Measurements from ENCODE around the gene IPO11. TPM values are rescaled to one million over a fixed set of nuclear protein-coding genes. Genes with fewer than 3 reads are reported as not detected.

IPO11 gene
- total RNA-seq, 1 experiment from 2014 or later, result 38.4 TPM

GRCh38 chr5:62579761-62580160 is 167.2 kb downstream of the IPO11 start:
- H3K4me3 ChIP-seq, result no peak overlapping the region
- no peaks in the 10 kb centered on the region for H3K27me3 ChIP-seq
- H3K9me3 ChIP-seq (replicated peaks), result no peaks in the 10 kb centered on the region
- no peaks in the 10 kb centered on the region for H3K4me1 ChIP-seq
- H3K36me3 ChIP-seq, result peaks cover 11% of the 10 kb centered on the region
- DNase-seq, result no peak
- no peak overlapping the region for H3K27ac ChIP-seq

DNA sequence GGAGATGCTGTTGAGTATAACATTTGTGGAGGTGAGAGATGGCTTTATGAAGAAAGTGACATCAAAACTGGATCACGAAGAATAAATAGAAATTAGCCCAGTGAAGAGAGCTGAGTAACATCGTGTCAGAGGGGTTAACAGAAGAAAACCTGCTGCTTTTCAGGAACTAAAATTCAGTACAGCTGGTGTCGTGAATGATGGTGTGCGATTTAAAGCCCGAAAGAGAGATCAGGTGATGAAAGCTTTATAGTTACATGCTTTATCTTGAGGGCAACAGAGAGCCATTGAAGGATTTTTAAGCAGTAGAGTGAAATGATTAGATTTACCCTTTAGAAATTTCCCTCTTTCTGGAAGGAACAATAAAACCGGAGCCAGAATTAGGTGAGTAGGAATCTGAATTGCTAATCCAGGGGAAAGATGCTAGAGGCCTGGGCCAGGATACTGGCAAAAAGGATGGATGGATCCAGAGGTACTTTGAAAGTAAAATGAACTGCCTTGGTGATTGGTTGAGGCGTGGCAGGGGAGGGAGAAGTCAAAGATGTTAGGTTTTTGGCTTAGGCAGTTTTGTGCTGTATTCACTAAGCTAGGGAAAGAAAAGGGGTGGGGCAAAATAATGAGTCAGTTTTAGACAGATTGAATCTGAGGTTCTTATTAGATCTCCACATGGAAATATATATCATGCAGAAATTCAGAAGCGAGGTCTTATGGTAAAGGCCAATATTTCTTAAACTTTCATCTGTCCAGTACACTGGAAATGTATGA is 169.5 kb downstream of the IPO11 start:
- H3K9me3 ChIP-seq (replicated peaks), result no peaks in the 10 kb centered on the region
- peaks cover 9% of the 10 kb centered on the region; the same call in 1 of the 2 replicates for H3K36me3 ChIP-seq
- no peaks in the 10 kb centered on the region for H3K4me1 ChIP-seq
- H3K4me3 ChIP-seq, result no peak overlapping the region
- H3K27ac ChIP-seq, result no peak overlapping the region
- DNase-seq, result no peak
- H3K27me3 ChIP-seq, result no peaks in the 10 kb centered on the region

DNA sequence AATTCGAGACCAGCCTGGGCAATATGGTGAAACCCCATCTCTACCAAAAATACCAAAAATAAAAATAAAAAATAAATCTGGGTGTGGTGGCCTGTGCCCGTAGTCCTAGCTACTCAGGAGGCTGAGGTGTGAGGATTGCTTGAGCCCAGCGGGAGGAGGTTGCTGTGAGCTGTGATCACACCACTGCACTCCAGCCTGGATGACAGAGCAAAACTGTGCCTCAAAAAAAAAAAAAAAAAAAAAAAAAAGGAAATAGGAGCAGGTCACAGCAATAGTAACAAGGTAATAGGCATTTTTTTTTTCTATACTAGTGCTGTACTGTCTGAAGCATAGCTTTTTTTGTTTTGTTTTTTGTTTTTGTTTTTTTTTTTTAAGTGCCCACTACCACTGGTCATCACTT is 171.8 kb downstream of the IPO11 start:
- H3K9me3 ChIP-seq (replicated peaks), result no peaks in the 10 kb centered on the region
- no peaks in the 10 kb centered on the region for H3K4me1 ChIP-seq
- no peak overlapping the region for H3K4me3 ChIP-seq
- no peak for DNase-seq
- no peaks in the 10 kb centered on the region for H3K27me3 ChIP-seq
- no peak overlapping the region for H3K27ac ChIP-seq
- H3K36me3 ChIP-seq, result peaks cover 9% of the 10 kb centered on the region; the same call in 1 of the 2 replicates

DNA sequence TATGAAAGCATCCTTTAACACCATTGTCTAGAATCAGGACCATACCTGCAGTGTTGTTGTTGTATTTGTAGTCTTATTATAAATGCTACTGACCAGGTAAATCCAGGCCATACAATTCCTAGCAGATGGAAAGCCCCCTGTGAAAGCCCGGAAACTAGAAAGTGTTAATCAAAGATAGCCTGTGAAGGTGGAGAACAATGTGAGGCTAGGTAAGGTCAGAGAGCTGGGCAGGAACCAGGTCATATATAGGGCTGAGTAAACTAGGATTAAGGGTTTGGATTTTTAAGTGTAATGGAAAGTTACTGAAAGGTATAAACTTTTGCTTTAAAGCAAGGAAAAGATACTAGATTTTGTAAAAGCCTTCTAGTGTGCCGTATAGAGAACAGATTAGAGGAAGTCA is 172.7 kb downstream of the IPO11 start:
- Histone ChIP-seq H3K36me3 (peaks cover 9% of the 10 kb centered on the region; the same call in 1 of the 2 replicates), H3K4me1 (no peaks in the 10 kb centered on the region), H3K4me3 (no peak overlapping the region), H3K27ac (no peak overlapping the region), H3K9me3 (replicated peaks) (no peaks in the 10 kb centered on the region), H3K27me3 (no peaks in the 10 kb centered on the region)
- DNase-seq, result no peak

DNA sequence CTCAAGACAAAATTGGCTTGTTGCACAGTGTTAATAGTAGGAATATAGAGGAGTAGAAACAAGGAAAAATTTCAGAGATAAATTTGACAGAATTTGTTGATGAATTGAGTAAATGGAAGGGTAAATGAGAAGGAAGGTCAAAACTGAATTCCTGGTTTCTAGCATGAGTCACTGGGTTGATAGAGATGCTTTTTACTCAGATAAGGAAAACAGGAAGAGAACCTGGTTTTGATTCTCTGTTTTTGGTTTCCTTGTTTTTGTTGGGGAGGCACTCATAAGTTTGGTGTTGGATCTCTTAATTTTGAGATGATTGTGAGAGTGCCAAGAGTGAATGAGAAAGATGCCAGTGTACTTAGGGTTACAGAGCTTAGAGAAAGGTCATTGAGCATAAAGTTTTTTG is 173.2 kb downstream of the IPO11 start:
- H3K9me3 ChIP-seq (replicated peaks), result no peaks in the 10 kb centered on the region
- no peak overlapping the region for H3K27ac ChIP-seq
- no peaks in the 10 kb centered on the region for H3K27me3 ChIP-seq
- peaks cover 7% of the 10 kb centered on the region; the same call in 1 of the 2 replicates for H3K36me3 ChIP-seq
- no peak overlapping the region for H3K4me3 ChIP-seq
- no peaks in the 10 kb centered on the region for H3K4me1 ChIP-seq
- DNase-seq, result no peak

- peaks cover 15% of the 10 kb centered on the region; the same call in 1 of the 2 replicates for H3K36me3 ChIP-seq
- H3K27ac ChIP-seq, result no peak overlapping the region
- no peaks in the 10 kb centered on the region for H3K27me3 ChIP-seq
- DNase-seq, result no peak
- no peak overlapping the region for H3K4me3 ChIP-seq
- H3K9me3 ChIP-seq (replicated peaks), result no peaks in the 10 kb centered on the region
- no peaks in the 10 kb centered on the region for H3K4me1 ChIP-seq
Observed at GRCh38 chr5:62587737-62588136, 175.2 kb downstream of the IPO11 start.

DNA sequence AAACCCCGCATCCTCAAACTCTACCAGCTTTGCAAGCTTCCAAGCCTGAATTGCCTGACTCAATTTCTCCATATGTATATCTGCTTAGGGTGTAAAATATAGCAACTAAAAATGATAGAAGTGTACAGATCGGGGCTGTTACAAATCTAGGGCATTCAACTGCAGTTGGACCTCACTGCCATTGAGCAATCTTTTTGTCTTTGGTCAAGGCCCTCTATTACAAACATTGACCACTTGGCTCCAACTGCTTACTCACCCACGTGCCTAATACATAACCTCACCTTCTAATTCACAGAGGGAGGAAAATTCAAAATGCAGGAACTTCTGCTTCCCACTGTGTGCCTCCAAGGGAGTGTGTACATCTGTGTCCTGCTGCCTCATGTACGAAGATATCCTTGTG is 176.1 kb downstream of the IPO11 start:
- Histone ChIP-seq H3K4me3 (no peak overlapping the region), H3K9me3 (replicated peaks) (no peaks in the 10 kb centered on the region), H3K27me3 (no peaks in the 10 kb centered on the region), H3K27ac (no peak overlapping the region), H3K36me3 (peaks cover 16% of the 10 kb centered on the region; the same call in 1 of the 2 replicates), H3K4me1 (no peaks in the 10 kb centered on the region)
- DNase-seq, result no peak

GRCh38 chr5:62589504-62589903 is 176.9 kb downstream of the IPO11 start:
- Histone ChIP-seq H3K4me1 (no peaks in the 10 kb centered on the region), H3K36me3 (peaks cover 17% of the 10 kb centered on the region; the same call in 1 of the 2 replicates), H3K9me3 (replicated peaks) (no peaks in the 10 kb centered on the region), H3K4me3 (no peak overlapping the region), H3K27me3 (no peaks in the 10 kb centered on the region), H3K27ac (no peak overlapping the region)
- peak in 1 of 2 experiments; percentile 4 for DNase-seq

DNA sequence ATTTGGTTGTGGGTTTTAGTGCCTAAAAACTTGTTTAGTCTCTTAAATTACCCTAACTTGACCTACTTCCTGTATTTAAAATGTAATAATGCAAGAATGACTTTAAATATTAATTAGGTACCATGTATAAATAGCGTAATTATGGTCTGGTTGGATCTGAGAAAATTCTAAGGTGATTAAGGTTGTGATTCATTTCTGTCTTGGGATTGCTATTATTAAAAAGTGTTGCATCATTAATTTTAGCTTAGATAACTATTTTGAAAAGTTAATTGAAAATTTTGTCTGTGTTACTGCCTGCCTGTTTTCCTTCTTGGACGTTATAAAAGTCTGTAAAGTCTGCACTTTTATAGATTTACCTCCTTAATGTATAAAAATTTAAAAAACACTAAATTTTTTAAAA is 177.8 kb downstream of the IPO11 start:
- Histone ChIP-seq H3K27me3 (no peaks in the 10 kb centered on the region), H3K27ac (no peak overlapping the region), H3K36me3 (peaks cover 17% of the 10 kb centered on the region; the same call in 1 of the 2 replicates), H3K4me1 (0 out of 2 replicates have a peak, but pooled peaks cover under 1% of the 10 kb centered on the region), H3K4me3 (no peak overlapping the region), H3K9me3 (replicated peaks) (no peaks in the 10 kb centered on the region)
- DNase-seq, result no peak

DNA sequence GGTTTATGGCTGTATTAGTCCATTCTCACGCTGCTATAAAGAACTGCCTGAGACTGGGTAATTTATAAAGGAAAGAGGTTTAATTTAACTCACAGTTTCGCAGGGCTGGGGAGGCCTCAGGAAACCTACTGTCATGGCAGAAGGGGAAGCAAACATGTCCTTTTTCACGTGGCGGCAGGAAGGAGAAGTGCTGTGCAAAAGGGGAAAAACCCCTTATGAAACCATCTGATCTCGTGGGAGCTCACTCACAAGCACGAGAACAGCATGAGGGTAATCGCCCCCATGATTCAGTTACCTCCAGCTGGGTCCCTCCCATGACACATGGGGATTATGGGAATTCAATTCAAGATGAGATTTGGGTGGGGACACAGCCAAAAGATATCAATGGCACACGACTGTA is 180.0 kb downstream of the IPO11 start:
- no peak for DNase-seq
- Histone ChIP-seq H3K9me3 (replicated peaks) (no peaks in the 10 kb centered on the region), H3K27me3 (no peaks in the 10 kb centered on the region), H3K27ac (no peak overlapping the region), H3K36me3 (peaks cover 17% of the 10 kb centered on the region; the same call in 1 of the 2 replicates), H3K4me3 (no peak overlapping the region), H3K4me1 (0 out of 2 replicates have a peak, but pooled peaks cover 5% of the 10 kb centered on the region)

- H3K4me3 ChIP-seq, result no peak overlapping the region
- peaks cover 17% of the 10 kb centered on the region; the same call in 1 of the 2 replicates for H3K36me3 ChIP-seq
- H3K4me1 ChIP-seq, result 0 out of 2 replicates have a peak, but pooled peaks cover 5% of the 10 kb centered on the region
- H3K9me3 ChIP-seq (replicated peaks), result no peaks in the 10 kb centered on the region
- no peak overlapping the region for H3K27ac ChIP-seq
- H3K27me3 ChIP-seq, result no peaks in the 10 kb centered on the region
- DNase-seq, result no peak
Observed at GRCh38 chr5:62593331-62593730, 180.8 kb downstream of the IPO11 start.

GRCh38 chr5:62594364-62594984 is 181.9 kb downstream of the IPO11 start:
- Histone ChIP-seq H3K4me3 (no peak overlapping the region), H3K9me3 (replicated peaks) (no peaks in the 10 kb centered on the region), H3K4me1 (0 out of 2 replicates have a peak, but pooled peaks cover 5% of the 10 kb centered on the region), H3K27ac (no peak overlapping the region), H3K36me3 (peaks cover 17% of the 10 kb centered on the region; the same call in 1 of the 2 replicates), H3K27me3 (no peaks in the 10 kb centered on the region)
- DNase-seq, result no peak

DNA sequence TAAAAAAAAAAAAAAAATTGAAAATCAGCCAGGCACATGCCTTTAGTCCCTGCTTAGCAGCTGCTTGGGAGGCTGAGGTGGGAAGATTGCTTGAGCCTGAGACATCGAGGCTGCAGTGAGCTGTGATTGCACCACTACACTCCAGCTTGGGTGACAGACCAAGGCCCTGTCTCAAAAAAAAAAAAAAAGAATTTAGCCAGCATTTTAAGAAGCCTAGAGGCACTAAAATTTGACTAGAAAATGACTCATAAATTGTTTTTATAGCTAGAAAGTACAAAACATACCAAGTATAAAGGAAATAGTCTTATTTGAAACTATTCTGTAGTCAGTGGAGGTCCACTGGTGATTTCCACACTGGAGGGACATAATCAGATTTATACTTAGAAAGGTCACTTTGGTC is 183.5 kb downstream of the IPO11 start:
- Histone ChIP-seq H3K27ac (no peak overlapping the region), H3K4me1 (0 out of 2 replicates have a peak, but pooled peaks cover 5% of the 10 kb centered on the region), H3K36me3 (peaks cover 12% of the 10 kb centered on the region; the same call in 1 of the 2 replicates), H3K27me3 (no peaks in the 10 kb centered on the region), H3K9me3 (replicated peaks) (no peaks in the 10 kb centered on the region), H3K4me3 (no peak overlapping the region)
- DNase-seq, result peak in 1 of 2 experiments; percentile 7

GRCh38 chr5:62596691-62597090 is 184.1 kb downstream of the IPO11 start:
- DNase-seq, result no peak
- 0 out of 2 replicates have a peak, but pooled peaks cover 5% of the 10 kb centered on the region for H3K4me1 ChIP-seq
- no peak overlapping the region for H3K27ac ChIP-seq
- H3K4me3 ChIP-seq, result no peak overlapping the region
- H3K36me3 ChIP-seq, result peaks cover 10% of the 10 kb centered on the region
- no peaks in the 10 kb centered on the region for H3K27me3 ChIP-seq
- H3K9me3 ChIP-seq (replicated peaks), result no peaks in the 10 kb centered on the region

GRCh38 chr5:62597314-62597713 is 184.8 kb downstream of the IPO11 start:
- no peak for DNase-seq
- H3K36me3 ChIP-seq, result peaks cover 7% of the 10 kb centered on the region
- no peak overlapping the region for H3K4me3 ChIP-seq
- no peaks in the 10 kb centered on the region for H3K27me3 ChIP-seq
- no peaks in the 10 kb centered on the region for H3K9me3 ChIP-seq (replicated peaks)
- H3K27ac ChIP-seq, result no peak overlapping the region
- 0 out of 2 replicates have a peak, but pooled peaks cover 5% of the 10 kb centered on the region for H3K4me1 ChIP-seq
